Ovary (tissue), 9 donors: ENCODE data around the gene SRGAP3. TPM values are rescaled to one million over a fixed set of nuclear protein-coding genes. Genes with fewer than 3 reads are reported as not detected.

Experiments
- DNase-seq, 5 donors: peaks; one replicate each; pipeline ENCODE4 v3.0.0-alpha.2; 2019 to 2020
- H3K27ac ChIP-seq, 2 donors: fragments of 200-600 bp; one replicate each; pipeline versions ENCODE4 v1.5.1 to v1.8.0; 2019 to 2022
- H3K27me3 ChIP-seq: fragments of 200-600 bp; one replicate; pipeline ENCODE4 v1.8.0; 2022
- H3K36me3 ChIP-seq: fragments of 200-600 bp; sonication (generic); one replicate; pipeline ENCODE4 v1.5.1; 2019
- H3K4me1 ChIP-seq: one replicate; pipeline ENCODE4 v1.8.1; 2013; ENCODE audit warnings: mild to moderate bottlenecking, moderate library complexity; ENCODE audit not compliant: insufficient read depth
- H3K4me3 ChIP-seq: fragments of 200-600 bp; sonication (generic); one replicate; pipeline ENCODE4 v1.5.1; 2017
- H3K9me3 ChIP-seq, 2 donors: fragments of 200-600 bp in 1 of 2; sonication (generic) in 1 of 2; one replicate each; pipeline versions ENCODE4 v1.5.1 to v1.8.1; 2013 to 2019; ENCODE audit warnings: mild to moderate bottlenecking in 1 of 2, moderate library complexity in 1 of 2
- CTCF ChIP-seq, 3 donors: fragments of 450-650 bp in 2 of 3; fragments of 200-600 bp in 1 of 3; IDR thresholded peaks; one replicate each; pipeline versions ENCODE4 v1.5.1 to v1.8.0; 2016 to 2022; ENCODE audit warnings: antibody characterized with exemption in 3 of 3, mild to moderate bottlenecking in 1 of 3
- EP300 ChIP-seq: sonication (generic); formaldehyde crosslinking; IDR thresholded peaks from one replicate; pipeline ENCODE4 v1.6.1; 2017; ENCODE audit warnings: antibody characterized with exemption
- POLR2A ChIP-seq: fragments of 450-650 bp; IDR thresholded peaks from one replicate; pipeline ENCODE4 v1.6.1; 2017; ENCODE audit warnings: antibody characterized with exemption, mild to moderate bottlenecking, moderate library complexity
- WGBS, 3 donors: extraction: QIAGEN DNeasy Blood & Tissue Kit in 1 of 3; methylation state at CpG; one replicate each; pipeline versions ENCODE4 v1.1.5 to v1.1.7; 2013 to 2017; 5-methylcytosine and 5-hydroxymethylcytosine counted together
- intact Hi-C, 4 donors: fragments of 100-400 bp; cut with DNase I; formaldehyde crosslinking; loops; one replicate each; pipeline versions ENCODE4 v1.11.0 to v1.15.1; 2022 to 2023
- polyA plus RNA-seq, 2 donors: library from polyadenylated mRNA; stranded (reverse); fragments of 200-250 nt in 1 of 2; fragments of 350-450 nt in 1 of 2; fragmentation: Illumina TruSeq in 1 of 2; extraction: RNeasy Lipid Tissue Mini Kit (QIAGEN cat#74804) in 1 of 2; gene quantifications; one replicate each; pipeline ENCODE4 v1.2.3, GENCODE V29; 2013 to 2014
- total RNA-seq, 7 donors: library from RNA; depleted of rRNA in 2 of 7; stranded (reverse); fragments of >200 nt in 2 of 7; fragmentation: NEBNext Ultra II Directional in 3 of 7; extraction: Animal tissue kit (Norgen Biotek cat#: 25700) in 3 of 7; gene quantifications; one replicate each; pipeline versions ENCODE4 v1.1.0 to v1.2.4, GENCODE V29; 2016 to 2023
- donor health status: DM: no; HTN: no; CAD: no; lungs with moderate emphysema.
- donor health status: DM: no; HTN: no; CAD: no.
- donor health status: Bipolar disorder and iron deficiency.
- donor health status: DM: yes; HTN: yes; CAD: no.
- donor health status: DM: no; HTN: no; CAD: no.
- donor health status: DM: yes; HTN: yes; CAD: no.

The SRGAP3 gene
- total and polyA plus RNA-seq, 9 donors, result 2.1 to 36.8 (median 13.1) TPM

- 96 to 97% (median 97%) methylated on average over 1 of the region's 1 CpG for WGBS, 3 donors
- intact Hi-C loops, result no loop called here
- Histone ChIP-seq H3K27me3 (no peaks in the 10 kb centered on the region), H3K4me1 (peaks cover 6% of the 10 kb centered on the region), H3K27ac (no peak overlapping the region), H3K36me3 (no peaks in the 10 kb centered on the region), H3K9me3 (peaks cover 0 to 4% of the 10 kb centered on the region in 2 donors), H3K4me3 (no peak overlapping the region)
- no peak for DNase-seq
- TF ChIP-seq CTCF (IDR thresholded peaks at IDR 0.05) (no peak), POLR2A (no peak), EP300 (no peak)
These were observed 80.1 kb downstream of the SRGAP3 start for GRCh38 chr3:9169326-9169725.

DNA sequence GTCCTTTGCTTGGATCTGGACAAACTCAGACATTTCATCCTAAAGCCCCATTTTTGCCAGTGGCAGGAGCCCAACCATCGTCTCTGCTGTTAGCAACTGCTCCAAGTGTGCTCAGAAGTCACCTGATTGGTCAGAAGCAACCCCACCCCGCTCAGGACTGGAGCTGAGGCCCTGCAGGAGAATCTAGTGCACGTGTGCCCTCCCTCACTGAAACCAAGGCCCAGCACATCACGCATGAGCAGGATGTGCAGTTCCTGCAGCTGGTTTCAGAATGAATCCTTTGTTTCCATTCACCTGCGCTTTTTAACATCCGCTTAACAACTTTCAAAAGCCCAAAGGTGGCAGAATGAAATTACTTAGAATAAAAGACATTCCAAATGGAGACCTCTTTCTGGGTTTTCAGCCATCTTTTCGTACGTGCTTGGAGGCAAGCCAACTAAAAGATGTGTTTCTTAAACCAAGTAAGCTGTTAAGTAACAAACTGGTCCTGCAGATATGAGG, 81.2 kb downstream of the SRGAP3 start:
- no peak overlapping the region for H3K27ac ChIP-seq
- no peaks in the 10 kb centered on the region for H3K27me3 ChIP-seq
- TF ChIP-seq EP300, result no peak
- TF ChIP-seq CTCF (IDR thresholded peaks at IDR 0.05), result no peak
- TF ChIP-seq POLR2A, result no peak
- H3K4me1 ChIP-seq, result peaks cover 5% of the 10 kb centered on the region
- no peak overlapping the region for H3K4me3 ChIP-seq
- intact Hi-C loops, result no loop called here
- H3K36me3 ChIP-seq, result no peaks in the 10 kb centered on the region
- H3K9me3 ChIP-seq, result peaks cover 0 to 4% of the 10 kb centered on the region in 2 donors
- WGBS, 3 donors, result 59 to 60% (median 59%) methylated on average over 8 of the region's 8 CpGs
- DNase-seq, result no peak

DNA sequence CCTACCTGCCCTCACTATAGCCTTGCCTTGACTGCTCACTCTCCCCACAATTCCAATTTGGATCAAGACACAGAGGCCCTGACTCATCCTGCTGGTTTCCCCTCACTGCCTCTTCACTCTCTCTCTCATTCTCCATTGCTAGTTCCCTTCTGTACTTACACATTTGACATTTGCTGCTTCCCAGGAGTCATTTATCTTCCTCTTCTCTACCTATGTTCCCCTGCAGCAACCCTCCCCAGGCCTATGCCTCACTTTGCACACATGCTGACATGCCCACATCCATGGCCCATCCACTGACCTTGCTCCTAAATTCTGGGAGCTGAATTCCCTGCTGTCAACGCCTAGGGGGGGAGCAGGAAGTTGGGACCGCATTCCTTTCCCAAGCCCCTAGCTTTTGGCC, 82.2 kb downstream of the SRGAP3 start:
- Histone ChIP-seq H3K27ac (no peak overlapping the region), H3K27me3 (no peaks in the 10 kb centered on the region), H3K36me3 (no peaks in the 10 kb centered on the region), H3K4me1 (no peaks in the 10 kb centered on the region), H3K9me3 (peaks cover 0 to 4% of the 10 kb centered on the region in 2 donors), H3K4me3 (no peak overlapping the region)
- no peak for DNase-seq
- no peak for TF ChIP-seq CTCF (IDR thresholded peaks at IDR 0.05)
- 61 to 71% (median 64%) methylated on average over 2 of the region's 2 CpGs for WGBS, 3 donors
- intact Hi-C loops, result no loop called here

DNA sequence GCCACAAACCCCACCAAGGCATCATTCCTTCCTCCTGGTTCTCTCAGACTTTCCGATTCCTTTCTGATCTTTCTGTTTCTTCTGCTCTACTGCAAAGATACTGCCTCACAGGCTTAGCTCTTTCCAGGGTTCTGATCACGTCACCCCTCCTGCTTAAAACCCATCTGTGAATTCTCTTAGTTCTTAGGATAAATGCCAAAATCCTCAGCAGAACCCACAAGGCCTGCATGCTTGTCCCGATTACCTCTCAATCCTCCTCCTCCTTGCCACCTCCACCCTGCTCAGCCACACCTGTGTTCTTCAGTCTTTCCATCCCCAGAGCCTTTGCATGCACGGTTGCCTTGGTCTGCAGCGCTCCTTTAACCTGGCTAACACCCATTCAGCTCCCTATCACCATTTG, 84.0 kb downstream of the SRGAP3 start:
- Histone ChIP-seq H3K27ac (no peak overlapping the region), H3K9me3 (peaks cover 0 to 4% of the 10 kb centered on the region in 2 donors), H3K27me3 (no peaks in the 10 kb centered on the region), H3K4me3 (no peak overlapping the region), H3K36me3 (no peaks in the 10 kb centered on the region), H3K4me1 (no peaks in the 10 kb centered on the region)
- 80 to 88% (median 87%) methylated on average over 5 of the region's 5 CpGs for WGBS, 3 donors
- no peak for DNase-seq
- TF ChIP-seq POLR2A, result no peak
- no peak for TF ChIP-seq EP300
- TF ChIP-seq CTCF (IDR thresholded peaks at IDR 0.05), result no peak
- intact Hi-C loops, result no loop called here

- TF ChIP-seq EP300, result no peak
- TF ChIP-seq CTCF (IDR thresholded peaks at IDR 0.05), result no peak
- no peak for TF ChIP-seq POLR2A
- Histone ChIP-seq H3K9me3 (peaks cover 0 to 4% of the 10 kb centered on the region in 2 donors), H3K27ac (no peak overlapping the region), H3K27me3 (no peaks in the 10 kb centered on the region), H3K4me1 (no peaks in the 10 kb centered on the region), H3K36me3 (no peaks in the 10 kb centered on the region), H3K4me3 (no peak overlapping the region)
- WGBS, 3 donors, result 91 to 96% (median 94%) methylated on average over 12 of the region's 12 CpGs
- intact Hi-C loops, result no loop called here
- DNase-seq, result no peak
These were observed 86.2 kb downstream of the SRGAP3 start for GRCh38 chr3:9163289-9163688.
